ENCODE results near the gene PTPN1.

DNA sequence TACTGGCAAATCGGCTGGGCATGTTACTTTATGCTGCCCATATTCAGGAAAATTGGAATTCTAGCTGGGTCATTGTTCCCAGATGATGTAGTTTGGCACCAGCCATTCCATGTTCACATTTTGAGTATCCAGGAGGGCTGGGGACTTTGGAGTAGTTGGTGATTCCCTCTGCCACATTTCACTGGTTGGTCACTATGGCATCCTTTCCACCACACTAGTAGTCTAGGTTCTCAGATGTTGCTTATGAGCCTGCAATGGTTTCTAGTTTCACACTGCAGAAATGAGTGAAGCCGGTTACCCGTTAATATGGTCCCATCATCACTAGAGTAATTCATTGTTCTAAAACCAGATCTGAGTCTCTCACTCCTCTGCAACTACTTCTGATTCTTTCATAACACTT, 4.6 kb downstream of the PTPN1 start:
- TF ChIP-seq CTCF (IDR thresholded peaks at IDR 0.05; ENCODE audit: extremely low read depth in 1 of 2, insufficient read depth in 1 of 2, low read depth in 1 of 2, low read length in 2 of 2) (no peak), JUN (IDR thresholded peaks at IDR 0.05; ENCODE audit: borderline replicate concordance, insufficient read depth, insufficient read length, low read depth) (no peak), EZH2 (IDR thresholded peaks at IDR 0.05; ENCODE audit: borderline replicate concordance, low read depth, low read length, severe bottlenecking) (no peak), POLR2A (IDR thresholded peaks at IDR 0.05; ENCODE audit: low read depth, low read length) (no peak), POLR2AphosphoS5 (IDR thresholded peaks at IDR 0.05; ENCODE audit: insufficient read depth, low read depth, low read length) (no peak), MYC (IDR thresholded peaks at IDR 0.05; ENCODE audit: low read depth, low read length) (no peak), MAX (IDR thresholded peaks at IDR 0.05; ENCODE audit: insufficient read depth, insufficient read length) (no peak), FOS (IDR thresholded peaks at IDR 0.05; ENCODE audit: borderline replicate concordance, insufficient read depth, low read length) (no peak)

Measured in endothelial cell of umbilical vein (primary cell).